HG03066 (cell line): ENCODE results near the gene SERPINA10.
"Not testable (repeated sequence)": the region's sequence is repeated elsewhere in the genome, so short reads cannot be mapped to it uniquely, and the experiment has no call there.

ENCODE experiments used
- ATAC-seq: cut with Tn5 transposase; IDR thresholded peaks from one replicate; pipeline ENCODE4 v1.9.1; 2021; ENCODE audit warnings: low read depth; ENCODE audit not compliant: unreplicated experiment

Gene SERPINA10

DNA sequence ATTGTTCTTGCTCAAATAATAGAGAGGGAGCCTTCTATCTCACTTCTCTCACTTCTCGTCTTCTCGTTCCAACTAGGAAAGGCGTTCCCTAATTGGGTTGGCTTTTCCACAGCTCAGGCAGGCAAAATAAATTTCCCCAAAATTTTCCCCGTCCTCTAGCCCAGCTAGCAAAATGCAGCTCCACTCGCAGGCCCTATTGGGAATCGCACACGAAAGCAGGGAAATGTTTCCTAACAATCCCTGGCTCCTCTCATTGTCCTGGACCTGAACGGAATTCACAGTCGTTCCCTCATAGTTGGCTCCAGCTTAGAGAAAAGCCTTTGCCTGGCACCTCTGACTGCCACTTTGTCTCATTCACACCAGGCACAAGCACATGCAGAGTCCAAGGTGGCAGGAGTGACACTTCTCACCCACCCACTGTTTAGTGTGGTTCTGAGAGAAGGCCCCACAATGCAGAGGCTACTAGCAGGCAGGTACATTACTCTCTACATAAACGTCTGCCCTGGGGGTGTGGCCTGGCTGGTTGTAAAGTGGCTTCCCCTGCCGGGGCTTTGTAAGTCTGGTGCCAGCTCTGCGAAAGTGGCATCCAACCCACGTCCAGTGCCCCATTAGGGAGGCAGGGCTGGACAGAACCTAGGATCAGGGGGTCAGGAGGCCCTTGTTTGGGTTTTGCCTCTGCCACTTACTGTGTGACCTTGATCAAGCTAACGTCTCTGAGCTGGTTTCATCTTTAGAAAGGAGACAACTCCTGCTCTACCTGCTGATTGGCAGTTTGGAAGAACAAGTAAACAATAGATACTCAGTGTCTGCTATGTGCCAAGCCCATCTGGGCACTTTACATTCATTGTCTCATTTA, 4.2 kb downstream of the SERPINA10 start:
- ATAC-seq: no peak

DNA sequence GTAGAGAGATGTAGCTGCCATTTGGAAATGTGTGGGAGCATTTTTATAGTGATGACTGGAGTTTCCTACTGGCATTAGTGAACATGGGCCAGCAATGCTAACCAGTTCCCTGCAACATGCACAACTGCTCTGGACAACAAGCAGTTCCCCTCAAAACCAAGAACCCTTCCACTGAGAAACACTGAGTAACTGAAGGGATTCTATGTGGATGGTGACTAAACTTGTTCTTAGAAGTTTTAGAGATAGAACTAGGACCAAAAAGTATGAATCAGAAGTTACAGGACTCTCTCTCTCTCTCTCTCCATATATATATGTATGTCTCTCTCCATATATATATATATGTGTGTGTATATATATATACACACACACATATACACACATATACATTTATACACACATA, 7.9 kb downstream of the SERPINA10 start:
- ATAC-seq: no peak

DNA sequence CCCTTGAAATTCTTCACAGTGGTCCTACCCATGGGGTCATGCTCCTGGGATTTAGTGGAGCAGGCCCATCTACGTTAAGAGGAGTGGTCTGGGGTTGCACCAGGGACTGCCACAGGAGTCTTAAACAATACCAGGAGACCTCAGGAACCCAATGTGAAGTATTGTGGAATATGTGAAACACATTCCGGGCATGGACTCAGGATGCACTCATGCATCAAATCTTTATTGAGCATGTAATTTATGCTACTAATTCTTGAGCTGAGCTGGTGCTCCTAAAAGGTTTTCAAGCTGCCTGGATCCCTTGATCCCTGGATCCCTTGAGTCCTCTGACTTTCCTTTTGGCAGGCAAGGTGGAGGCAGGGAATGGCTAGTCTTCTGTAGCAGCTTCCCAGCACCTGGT, 8.8 kb downstream of the SERPINA10 start:
- ATAC-seq: no peak

GRCh38 chr14:94282991-94283723, 9.9 kb downstream of the SERPINA10 start:
- ATAC-seq: no peak

DNA sequence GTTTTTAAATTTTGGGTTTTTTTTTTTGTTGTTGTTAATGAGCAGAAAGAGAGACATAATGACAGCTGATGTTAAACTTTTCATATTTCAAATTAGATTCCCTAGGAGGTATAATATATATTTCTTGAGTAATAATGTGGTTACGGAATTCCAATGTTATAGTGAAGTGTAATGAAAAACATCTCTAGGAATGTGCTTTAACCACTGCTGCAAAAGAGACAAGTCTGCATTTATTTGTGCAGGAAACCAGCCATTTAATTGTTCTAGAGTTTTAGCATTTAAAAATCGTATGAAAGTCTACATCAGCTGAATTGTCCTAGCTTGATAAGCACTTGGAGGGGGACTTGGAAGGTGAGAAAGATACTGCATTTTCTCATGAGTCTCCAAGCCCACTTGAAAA, 14.3 kb downstream of the SERPINA10 start:
- ATAC-seq: no peak

GRCh38 chr14:94276898-94277561, 16.0 kb downstream of the SERPINA10 start:
- not testable (repeated sequence) for ATAC-seq

- no peak for ATAC-seq
Observed at GRCh38 chr14:94269156-94269555, 23.9 kb downstream of the SERPINA10 start.

GRCh38 chr14:94268582-94268981, 24.5 kb downstream of the SERPINA10 start:
- not testable (repeated sequence) for ATAC-seq

- ATAC-seq: no peak
Observed at GRCh38 chr14:94267352-94267751, 25.7 kb downstream of the SERPINA10 start.

DNA sequence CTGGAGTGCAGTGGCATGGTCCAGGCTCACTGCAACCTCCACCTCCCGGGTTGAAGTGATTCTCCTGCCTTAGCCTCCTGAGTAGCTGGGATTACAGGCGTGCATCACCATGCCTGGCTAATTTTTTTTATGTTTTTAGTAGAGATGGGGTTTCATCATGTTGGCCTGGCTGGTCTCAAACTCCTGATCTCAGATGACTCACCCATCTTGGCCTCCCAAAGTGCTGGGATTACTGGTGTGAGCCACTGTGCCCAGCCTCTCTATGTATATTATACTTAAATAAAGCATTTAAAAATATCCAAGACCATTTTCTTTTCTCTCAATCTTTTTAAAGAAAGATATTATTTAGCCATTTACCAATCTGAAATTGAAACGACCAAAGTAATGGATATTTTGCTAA, 28.9 kb downstream of the SERPINA10 start:
- ATAC-seq: not testable (repeated sequence)

- ATAC-seq: no peak
Observed at GRCh38 chr14:94244182-94244581, 48.9 kb downstream of the SERPINA10 start.

GRCh38 chr14:94239406-94239805, 53.7 kb downstream of the SERPINA10 start:
- no peak for ATAC-seq

DNA sequence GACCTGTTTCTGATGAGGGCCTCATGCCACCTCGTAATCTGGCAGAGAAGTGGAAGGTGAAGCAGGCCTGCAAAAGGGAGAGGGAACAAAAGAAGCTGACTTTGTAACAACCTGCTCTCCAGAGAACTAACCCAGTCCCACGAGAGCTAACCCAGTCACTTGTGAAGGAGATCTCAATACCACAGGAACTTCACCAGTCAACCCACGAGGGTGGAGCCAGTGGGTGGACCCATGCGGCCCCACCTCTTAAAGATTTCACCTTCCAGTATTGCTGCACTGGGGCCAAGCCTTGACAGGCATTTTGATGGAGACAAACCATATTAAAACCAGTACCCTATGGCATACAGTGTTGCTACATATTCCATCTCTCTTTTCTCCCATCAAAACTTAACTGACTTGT, 55.1 kb downstream of the SERPINA10 start:
- ATAC-seq: no peak

- no peak for ATAC-seq
Observed at GRCh38 chr14:94237046-94237445, 56.0 kb downstream of the SERPINA10 start.
